ENCODE data around the gene SPINT1. TPM values are rescaled to one million over a fixed set of nuclear protein-coding genes. Genes with fewer than 3 reads are reported as not detected.
A peak's percentile ranks its signal among the peaks of the same experiment; 100 is the strongest.

Gene SPINT1
- total and polyA plus RNA-seq, 9 donors: 0.38 to 11.0 (median 1.0) TPM

- no peak for DNase-seq
- Histone ChIP-seq H3K4me1 (ENCODE audit: control insufficient read depth, insufficient read depth, low read length) (peaks cover 18% of the 10 kb centered on the region), H3K27ac (ENCODE audit: low read length) (no peak overlapping the region), H3K9me3 (replicated peaks; ENCODE audit: control insufficient read depth, low read depth, low read length) (no peaks in the 10 kb centered on the region), H3K36me3 (ENCODE audit: control insufficient read depth, insufficient read depth, low read length) (peaks cover 64% of the 10 kb centered on the region), H3K27me3 (ENCODE audit: control insufficient read depth, insufficient read depth, low read length) (no peaks in the 10 kb centered on the region), H3K4me3 (ENCODE audit: low read length) (no peak overlapping the region)
- 67% methylated on average over 3 of the region's 5 CpGs for WGBS (ENCODE audit: insufficient coverage)
Observed at GRCh38 chr15:40901053-40901443, 57.2 kb downstream of the SPINT1 start.

GRCh38 chr15:40902605-40903561 is 59.0 kb downstream of the SPINT1 start:
- H3K9me3 ChIP-seq (replicated peaks; ENCODE audit: control insufficient read depth, low read depth, low read length): no peaks in the 10 kb centered on the region
- no peak overlapping the region for H3K27ac ChIP-seq (ENCODE audit: low read length)
- no peaks in the 10 kb centered on the region for H3K27me3 ChIP-seq (ENCODE audit: control insufficient read depth, insufficient read depth, low read length)
- peaks cover 36% of the 10 kb centered on the region for H3K4me1 ChIP-seq (ENCODE audit: control insufficient read depth, insufficient read depth, low read length)
- peak; percentile 61 for DNase-seq
- H3K4me3 ChIP-seq (ENCODE audit: low read length): no peak overlapping the region
- WGBS (ENCODE audit: insufficient coverage): 72% methylated on average over 24 of the region's 33 CpGs
- H3K36me3 ChIP-seq (ENCODE audit: control insufficient read depth, insufficient read depth, low read length): peaks cover 57% of the 10 kb centered on the region

GRCh38 chr15:40904552-40905201 is 60.8 kb downstream of the SPINT1 start:
- 78% methylated on average over 4 of the region's 7 CpGs for WGBS (ENCODE audit: insufficient coverage)
- Histone ChIP-seq H3K4me1 (ENCODE audit: control insufficient read depth, insufficient read depth, low read length) (peaks cover 47% of the 10 kb centered on the region), H3K27ac (ENCODE audit: low read length) (peak overlapping the region; percentile 29), H3K36me3 (ENCODE audit: control insufficient read depth, insufficient read depth, low read length) (peaks cover 40% of the 10 kb centered on the region), H3K9me3 (replicated peaks; ENCODE audit: control insufficient read depth, low read depth, low read length) (no peaks in the 10 kb centered on the region), H3K4me3 (ENCODE audit: low read length) (no peak overlapping the region), H3K27me3 (ENCODE audit: control insufficient read depth, insufficient read depth, low read length) (no peaks in the 10 kb centered on the region)
- no peak for DNase-seq

- no peaks in the 10 kb centered on the region for H3K27me3 ChIP-seq (ENCODE audit: control insufficient read depth, insufficient read depth, low read length)
- H3K4me1 ChIP-seq (ENCODE audit: control insufficient read depth, insufficient read depth, low read length): peaks cover 63% of the 10 kb centered on the region
- H3K27ac ChIP-seq (ENCODE audit: low read length): peak overlapping the region; percentile 99
- H3K4me3 ChIP-seq (ENCODE audit: low read length): peak overlapping the region; percentile 54
- under 1% methylated on average over 21 of the region's 36 CpGs for WGBS (ENCODE audit: insufficient coverage)
- H3K36me3 ChIP-seq (ENCODE audit: control insufficient read depth, insufficient read depth, low read length): peaks cover 25% of the 10 kb centered on the region
- DNase-seq: peak; percentile 97
- H3K9me3 ChIP-seq (replicated peaks; ENCODE audit: control insufficient read depth, low read depth, low read length): no peaks in the 10 kb centered on the region
Observed at GRCh38 chr15:40906091-40906990, 62.5 kb downstream of the SPINT1 start.

- DNase-seq: peak; percentile 85
- WGBS (ENCODE audit: insufficient coverage): 31% methylated on average over 14 of the region's 22 CpGs
- H3K4me3 ChIP-seq (ENCODE audit: low read length): peak overlapping the region; percentile 54
- no peaks in the 10 kb centered on the region for H3K27me3 ChIP-seq (ENCODE audit: control insufficient read depth, insufficient read depth, low read length)
- H3K27ac ChIP-seq (ENCODE audit: low read length): peak overlapping the region; percentile 99
- peaks cover 22% of the 10 kb centered on the region for H3K36me3 ChIP-seq (ENCODE audit: control insufficient read depth, insufficient read depth, low read length)
- no peaks in the 10 kb centered on the region for H3K9me3 ChIP-seq (replicated peaks; ENCODE audit: control insufficient read depth, low read depth, low read length)
- H3K4me1 ChIP-seq (ENCODE audit: control insufficient read depth, insufficient read depth, low read length): peaks cover 66% of the 10 kb centered on the region
Observed at GRCh38 chr15:40906991-40907802, 63.3 kb downstream of the SPINT1 start.

Other genes with a start within 250 kb of the SPINT1 start
- 8.7 TPM for gene KNL1, start 249.8 kb upstream of the SPINT1 start, total RNA-seq
- gene KNL1, start 249.8 kb upstream of the SPINT1 start, polyA plus RNA-seq (ENCODE audit: insufficient read depth in 1 of 8, insufficient read length in 8 of 8, low replicate concordance in 1 of 8): 10 to 100 TPM in 4 of 8 donors, 1 to 10 TPM in 4; 8.7 to 16.9 (median 10.9) TPM
- 3.6 TPM for gene RAD51, start 148.9 kb upstream of the SPINT1 start, total RNA-seq
- 10 to 100 TPM in 5 of 8 donors, 1 to 10 TPM in 3; 6.9 to 13.3 (median 10.6) TPM for gene RAD51, start 148.9 kb upstream of the SPINT1 start, polyA plus RNA-seq (ENCODE audit: insufficient read depth in 1 of 8, insufficient read length in 8 of 8, low replicate concordance in 1 of 8)
- 12.7 TPM for gene RMDN3, start 88.8 kb upstream of the SPINT1 start, total RNA-seq
- gene RMDN3, start 88.8 kb upstream of the SPINT1 start, polyA plus RNA-seq (ENCODE audit: insufficient read depth in 1 of 8, insufficient read length in 8 of 8, low replicate concordance in 1 of 8): 10 to 100 TPM; 21.1 to 31.2 (median 23.9) TPM
- 6.1 TPM for gene GCHFR, start 80.0 kb upstream of the SPINT1 start, total RNA-seq
- 10 to 100 TPM in 1 of 8 donors, 1 to 10 TPM in 7; 3.8 to 14.1 (median 5.6) TPM for gene GCHFR, start 80.0 kb upstream of the SPINT1 start, polyA plus RNA-seq (ENCODE audit: insufficient read depth in 1 of 8, insufficient read length in 8 of 8, low replicate concordance in 1 of 8)
- gene C15orf62, start 74.1 kb upstream of the SPINT1 start, total RNA-seq: 0.13 TPM
- gene C15orf62, start 74.1 kb upstream of the SPINT1 start, polyA plus RNA-seq (ENCODE audit: insufficient read depth in 1 of 8, insufficient read length in 8 of 8, low replicate concordance in 1 of 8): 1 to 10 TPM in 5 of 8 donors, under 1 TPM in 3; 0.64 to 2.2 (median 1.4) TPM
- 15.1 TPM for gene ZFYVE19, start 37.0 kb upstream of the SPINT1 start, total RNA-seq
- 10 to 100 TPM; 16.1 to 24.9 (median 18.9) TPM for gene ZFYVE19, start 37.0 kb upstream of the SPINT1 start, polyA plus RNA-seq (ENCODE audit: insufficient read depth in 1 of 8, insufficient read length in 8 of 8, low replicate concordance in 1 of 8)
- gene DNAJC17, start 36.6 kb upstream of the SPINT1 start, total RNA-seq: 37.9 TPM
- gene DNAJC17, start 36.6 kb upstream of the SPINT1 start, polyA plus RNA-seq (ENCODE audit: insufficient read depth in 1 of 8, insufficient read length in 8 of 8, low replicate concordance in 1 of 8): 10 to 100 TPM; 23.9 to 32.3 (median 30.4) TPM
- not detected for gene PPP1R14D, start 15.3 kb upstream of the SPINT1 start, total RNA-seq
- gene PPP1R14D, start 15.3 kb upstream of the SPINT1 start, polyA plus RNA-seq (ENCODE audit: insufficient read depth in 1 of 8, insufficient read length in 8 of 8, low replicate concordance in 1 of 8): under 1 TPM in 2 of 8 donors, not detected in 6; 0.22 to 0.23 TPM
- gene RHOV, start 30.2 kb downstream of the SPINT1 start, total RNA-seq: 0.13 TPM
- gene RHOV, start 30.2 kb downstream of the SPINT1 start, polyA plus RNA-seq (ENCODE audit: insufficient read depth in 1 of 8, insufficient read length in 8 of 8, low replicate concordance in 1 of 8): 1 to 10 TPM in 1 of 8 donors, under 1 TPM in 7; 0.06 to 3.0 (median 0.41) TPM
- 11.7 TPM for gene VPS18, start 50.4 kb downstream of the SPINT1 start, total RNA-seq
- gene VPS18, start 50.4 kb downstream of the SPINT1 start, polyA plus RNA-seq (ENCODE audit: insufficient read depth in 1 of 8, insufficient read length in 8 of 8, low replicate concordance in 1 of 8): 10 to 100 TPM in 6 of 8 donors, 1 to 10 TPM in 2; 9.0 to 12.4 (median 10.8) TPM
- gene DLL4, start 85.3 kb downstream of the SPINT1 start, total RNA-seq: 9.7 TPM
- gene DLL4, start 85.3 kb downstream of the SPINT1 start, polyA plus RNA-seq (ENCODE audit: insufficient read depth in 1 of 8, insufficient read length in 8 of 8, low replicate concordance in 1 of 8): 10 to 100 TPM in 7 of 8 donors, 1 to 10 TPM in 1; 8.7 to 17.9 (median 11.9) TPM
- 2.0 TPM for gene CHAC1, start 109.4 kb downstream of the SPINT1 start, total RNA-seq
- 1 to 10 TPM in 7 of 8 donors, under 1 TPM in 1; 0.80 to 6.9 (median 2.7) TPM for gene CHAC1, start 109.4 kb downstream of the SPINT1 start, polyA plus RNA-seq (ENCODE audit: insufficient read depth in 1 of 8, insufficient read length in 8 of 8, low replicate concordance in 1 of 8)

Measured in muscle of leg (tissue), 11 donors.